ENCODE results near the gene C10orf71.

DNA sequence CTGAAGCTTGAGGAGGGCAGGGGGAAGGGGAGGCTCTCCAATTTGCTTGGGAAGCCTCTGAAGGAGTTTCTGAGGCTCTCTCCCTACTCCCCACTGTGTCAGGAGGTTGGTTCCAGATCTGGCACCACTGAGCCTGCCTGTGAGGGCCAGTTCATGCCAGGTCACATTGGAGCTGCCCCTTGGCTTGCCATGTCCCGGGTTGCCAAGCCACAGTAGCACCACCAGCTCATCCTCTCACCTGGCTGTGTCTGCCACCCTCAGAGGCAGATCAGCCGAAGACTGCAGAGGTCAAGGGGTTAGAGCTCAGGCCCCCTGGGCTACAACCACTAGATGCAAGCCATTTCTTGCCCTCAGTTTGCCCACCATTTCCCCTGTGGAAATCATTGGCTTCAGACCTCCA, 3.1 kb downstream of the C10orf71 start:
- no peak for TF ChIP-seq CTCF (IDR thresholded peaks at IDR 0.05)
- no peak for TF ChIP-seq POLR2A (IDR thresholded peaks at IDR 0.05)
